ENCODE data around the gene ITFG1. TPM values are rescaled to one million over a fixed set of nuclear protein-coding genes. Genes with fewer than 3 reads are reported as not detected.

The ITFG1 gene
- total and polyA plus RNA-seq, 2 of the 13 experiments (the other 11 are each of a cell fraction or from before 2014, with no cell fraction given), result 74.5 to 150 TPM

DNA sequence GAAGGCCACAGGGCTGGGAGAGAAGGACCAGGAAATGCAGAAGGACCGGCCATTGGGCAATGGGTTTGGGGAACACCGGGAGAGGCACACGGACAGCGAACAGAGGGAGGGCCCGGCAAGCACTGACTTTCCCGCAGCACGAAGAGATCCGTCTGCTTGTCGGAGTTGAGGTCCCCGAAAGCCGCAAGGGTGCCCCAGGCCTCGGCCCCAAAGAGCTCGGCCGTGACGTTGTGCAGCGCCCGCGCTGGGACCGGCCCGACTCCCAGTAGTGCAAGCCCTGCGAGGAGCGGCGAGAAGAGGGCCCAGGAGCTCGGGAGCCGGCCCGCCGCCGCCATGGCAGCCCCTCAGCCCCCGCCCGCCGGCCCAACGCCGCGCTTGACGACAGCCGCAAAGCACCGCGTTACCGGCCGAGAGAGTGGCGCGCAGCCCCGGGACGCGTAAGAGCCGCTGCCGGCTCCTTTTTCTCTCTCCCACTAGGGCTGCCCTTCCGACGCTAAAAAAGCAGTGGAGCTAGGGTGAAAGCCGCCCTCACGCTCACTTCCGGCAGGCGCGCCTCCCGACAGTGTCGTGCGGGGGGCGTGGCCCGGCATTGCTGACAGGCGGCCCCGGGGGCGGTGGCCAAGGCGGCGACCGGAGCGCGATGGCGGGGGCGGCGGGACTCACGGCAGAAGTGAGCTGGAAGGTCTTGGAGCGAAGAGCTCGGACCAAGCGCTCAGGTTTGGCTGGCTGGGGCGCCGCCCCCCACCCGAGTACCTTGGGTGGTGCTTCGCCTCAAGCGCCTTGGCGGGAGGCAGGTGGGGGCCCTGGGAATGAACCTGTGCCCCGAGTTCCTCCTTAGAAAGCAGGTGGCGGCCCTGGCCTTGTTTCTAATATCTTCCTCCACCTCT, at the start of gene ITFG1, which contains the start of gene PHKB (continued):
- TF ChIP-seq, protein P1, sequence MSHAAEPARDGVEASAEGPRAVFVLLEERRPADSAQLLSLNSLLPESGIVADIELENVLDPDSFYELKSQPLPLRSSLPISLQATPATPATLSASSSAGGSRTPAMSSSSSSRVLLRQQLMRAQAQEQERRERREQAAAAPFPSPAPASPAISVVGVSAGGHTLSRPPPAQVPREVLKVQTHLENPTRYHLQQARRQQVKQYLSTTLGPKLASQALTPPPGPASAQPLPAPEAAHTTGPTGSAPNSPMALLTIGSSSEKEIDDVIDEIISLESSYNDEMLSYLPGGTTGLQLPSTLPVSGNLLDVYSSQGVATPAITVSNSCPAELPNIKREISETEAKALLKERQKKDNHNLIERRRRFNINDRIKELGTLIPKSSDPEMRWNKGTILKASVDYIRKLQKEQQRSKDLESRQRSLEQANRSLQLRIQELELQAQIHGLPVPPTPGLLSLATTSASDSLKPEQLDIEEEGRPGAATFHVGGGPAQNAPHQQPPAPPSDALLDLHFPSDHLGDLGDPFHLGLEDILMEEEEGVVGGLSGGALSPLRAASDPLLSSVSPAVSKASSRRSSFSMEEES (CRISPR knock-in tag; IDR thresholded peaks at IDR 0.05), result no peak
- peak; percentile 94; the same call in 1 of the 2 replicates for TF ChIP-seq MTA1 (CRISPR knock-in tag; IDR thresholded peaks at IDR 0.05; ENCODE audit: borderline replicate concordance)
- TF ChIP-seq ZSCAN9 (CRISPR knock-in tag; IDR thresholded peaks at IDR 0.05; ENCODE audit: borderline replicate concordance), result peak; percentile 81; the same call in 1 of the 2 replicates
- no peak for TF ChIP-seq ZNF326 (CRISPR knock-in tag; IDR thresholded peaks at IDR 0.05; ENCODE audit: borderline replicate concordance)
- 0 out of 2 replicates have a peak, but pooled peaks have one; percentile 45 for TF ChIP-seq POGK (CRISPR knock-in tag; conservative IDR thresholded peaks at IDR 0.05)
- TF ChIP-seq, protein P2, sequence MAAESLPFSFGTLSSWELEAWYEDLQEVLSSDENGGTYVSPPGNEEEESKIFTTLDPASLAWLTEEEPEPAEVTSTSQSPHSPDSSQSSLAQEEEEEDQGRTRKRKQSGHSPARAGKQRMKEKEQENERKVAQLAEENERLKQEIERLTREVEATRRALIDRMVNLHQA (CRISPR knock-in tag; IDR thresholded peaks at IDR 0.05), result no peak
- TF ChIP-seq, protein P3, sequence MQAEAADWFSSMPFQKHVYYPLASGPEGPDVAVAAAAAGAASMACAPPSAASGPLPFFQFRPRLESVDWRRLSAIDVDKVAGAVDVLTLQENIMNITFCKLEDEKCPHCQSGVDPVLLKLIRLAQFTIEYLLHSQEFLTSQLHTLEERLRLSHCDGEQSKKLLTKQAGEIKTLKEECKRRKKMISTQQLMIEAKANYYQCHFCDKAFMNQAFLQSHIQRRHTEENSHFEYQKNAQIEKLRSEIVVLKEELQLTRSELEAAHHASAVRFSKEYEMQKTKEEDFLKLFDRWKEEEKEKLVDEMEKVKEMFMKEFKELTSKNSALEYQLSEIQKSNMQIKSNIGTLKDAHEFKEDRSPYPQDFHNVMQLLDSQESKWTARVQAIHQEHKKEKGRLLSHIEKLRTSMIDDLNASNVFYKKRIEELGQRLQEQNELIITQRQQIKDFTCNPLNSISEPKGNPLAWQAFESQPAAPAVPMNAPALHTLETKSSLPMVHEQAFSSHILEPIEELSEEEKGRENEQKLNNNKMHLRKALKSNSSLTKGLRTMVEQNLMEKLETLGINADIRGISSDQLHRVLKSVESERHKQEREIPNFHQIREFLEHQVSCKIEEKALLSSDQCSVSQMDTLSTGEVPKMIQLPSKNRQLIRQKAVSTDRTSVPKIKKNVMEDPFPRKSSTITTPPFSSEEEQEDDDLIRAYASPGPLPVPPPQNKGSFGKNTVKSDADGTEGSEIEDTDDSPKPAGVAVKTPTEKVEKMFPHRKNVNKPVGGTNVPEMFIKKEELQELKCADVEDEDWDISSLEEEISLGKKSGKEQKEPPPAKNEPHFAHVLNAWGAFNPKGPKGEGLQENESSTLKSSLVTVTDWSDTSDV (CRISPR knock-in tag; IDR thresholded peaks at IDR 0.05), result peak; percentile 96
- TF ChIP-seq, protein P4, sequence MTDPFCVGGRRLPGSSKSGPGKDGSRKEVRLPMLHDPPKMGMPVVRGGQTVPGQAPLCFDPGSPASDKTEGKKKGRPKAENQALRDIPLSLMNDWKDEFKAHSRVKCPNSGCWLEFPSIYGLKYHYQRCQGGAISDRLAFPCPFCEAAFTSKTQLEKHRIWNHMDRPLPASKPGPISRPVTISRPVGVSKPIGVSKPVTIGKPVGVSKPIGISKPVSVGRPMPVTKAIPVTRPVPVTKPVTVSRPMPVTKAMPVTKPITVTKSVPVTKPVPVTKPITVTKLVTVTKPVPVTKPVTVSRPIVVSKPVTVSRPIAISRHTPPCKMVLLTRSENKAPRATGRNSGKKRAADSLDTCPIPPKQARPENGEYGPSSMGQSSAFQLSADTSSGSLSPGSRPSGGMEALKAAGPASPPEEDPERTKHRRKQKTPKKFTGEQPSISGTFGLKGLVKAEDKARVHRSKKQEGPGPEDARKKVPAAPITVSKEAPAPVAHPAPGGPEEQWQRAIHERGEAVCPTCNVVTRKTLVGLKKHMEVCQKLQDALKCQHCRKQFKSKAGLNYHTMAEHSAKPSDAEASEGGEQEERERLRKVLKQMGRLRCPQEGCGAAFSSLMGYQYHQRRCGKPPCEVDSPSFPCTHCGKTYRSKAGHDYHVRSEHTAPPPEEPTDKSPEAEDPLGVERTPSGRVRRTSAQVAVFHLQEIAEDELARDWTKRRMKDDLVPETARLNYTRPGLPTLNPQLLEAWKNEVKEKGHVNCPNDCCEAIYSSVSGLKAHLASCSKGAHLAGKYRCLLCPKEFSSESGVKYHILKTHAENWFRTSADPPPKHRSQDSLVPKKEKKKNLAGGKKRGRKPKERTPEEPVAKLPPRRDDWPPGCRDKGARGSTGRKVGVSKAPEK (CRISPR knock-in tag; IDR thresholded peaks at IDR 0.05; ENCODE audit: borderline replicate concordance), result no peak
- TF ChIP-seq ZNF446 (CRISPR knock-in tag; IDR thresholded peaks at IDR 0.05), result peak; percentile 80; the same call in 1 of the 2 replicates
- TF ChIP-seq PRPF4 (IDR thresholded peaks at IDR 0.05; ENCODE audit: low read depth, low read length, poor library complexity, severe bottlenecking), result no peak
- TF ChIP-seq HNF4A (CRISPR knock-in tag; IDR thresholded peaks at IDR 0.05), result 0 out of 2 replicates have a peak, but pooled peaks have one; percentile 12
- TF ChIP-seq, protein P5, sequence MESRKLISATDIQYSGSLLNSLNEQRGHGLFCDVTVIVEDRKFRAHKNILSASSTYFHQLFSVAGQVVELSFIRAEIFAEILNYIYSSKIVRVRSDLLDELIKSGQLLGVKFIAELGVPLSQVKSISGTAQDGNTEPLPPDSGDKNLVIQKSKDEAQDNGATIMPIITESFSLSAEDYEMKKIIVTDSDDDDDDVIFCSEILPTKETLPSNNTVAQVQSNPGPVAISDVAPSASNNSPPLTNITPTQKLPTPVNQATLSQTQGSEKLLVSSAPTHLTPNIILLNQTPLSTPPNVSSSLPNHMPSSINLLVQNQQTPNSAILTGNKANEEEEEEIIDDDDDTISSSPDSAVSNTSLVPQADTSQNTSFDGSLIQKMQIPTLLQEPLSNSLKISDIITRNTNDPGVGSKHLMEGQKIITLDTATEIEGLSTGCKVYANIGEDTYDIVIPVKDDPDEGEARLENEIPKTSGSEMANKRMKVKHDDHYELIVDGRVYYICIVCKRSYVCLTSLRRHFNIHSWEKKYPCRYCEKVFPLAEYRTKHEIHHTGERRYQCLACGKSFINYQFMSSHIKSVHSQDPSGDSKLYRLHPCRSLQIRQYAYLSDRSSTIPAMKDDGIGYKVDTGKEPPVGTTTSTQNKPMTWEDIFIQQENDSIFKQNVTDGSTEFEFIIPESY (CRISPR knock-in tag; IDR thresholded peaks at IDR 0.05), result no peak
- TF ChIP-seq SIN3B (IDR thresholded peaks at IDR 0.05; ENCODE audit: low read length), result 0 out of 2 replicates have a peak, but pooled peaks have one; percentile 45
- 0 out of 2 replicates have a peak, but pooled peaks have one; percentile 62 for TF ChIP-seq ZNF589 (CRISPR knock-in tag; conservative IDR thresholded peaks at IDR 0.05)
- TF ChIP-seq MTA3 (CRISPR knock-in tag; IDR thresholded peaks at IDR 0.05), result no peak
- TF ChIP-seq ATAD3A (CRISPR knock-in tag; IDR thresholded peaks at IDR 0.05), result no peak
- peak; percentile 82 for TF ChIP-seq DMAP1 (CRISPR knock-in tag; IDR thresholded peaks at IDR 0.05)

Measured in HepG2 (cell line).